Measurements from ENCODE around the gene CLDN2. TPM values are rescaled to one million over a fixed set of nuclear protein-coding genes. Genes with fewer than 3 reads are reported as not detected.
"Not testable (repeated sequence)": the region's sequence is repeated elsewhere in the genome, so short reads cannot be mapped to it uniquely, and the experiment has no call there.

CLDN2 gene
- total RNA-seq = under 1 TPM in 1 of 4 donors, not detected in 3; 0.16 TPM

- Histone ChIP-seq H3K27me3 (no peaks in the 10 kb centered on the region), H3K27ac (no peak within 1 kb of the TSS), H3K36me3 (no peaks in the 10 kb centered on the region), H3K9me3 (no peaks in the 10 kb centered on the region), H3K4me3 (no peak within 1 kb of the TSS), H3K4me1 (no peaks in the 10 kb centered on the region)
- TF ChIP-seq POLR2A (IDR thresholded peaks at IDR 0.05) (no peak), CTCF (IDR thresholded peaks at IDR 0.05 in 4 of 5, conservative IDR thresholded peaks at IDR 0.05 in 1 of 5) (no peak)
- in situ Hi-C loops (cut with MboI; ENCODE audit: low sequenced_read_pairs in 4 of 4) = no loop called here
- ATAC-seq (no peak), DNase-seq (no peak)
- intact Hi-C loops (cut with DNase I; ENCODE audit: low total_unique reads) = no loop called here
Observed at GRCh38 chrX:106919932-106920452, at the start of gene CLDN2. Gene CLDN2, plus strand, starts transcription at chrX:106920402. Its CDS starts 7,827 bp downstream, at chrX:106928229.

GRCh38 chrX:106872796-106873195 is 47.4 kb upstream of the CLDN2 start:
- H3K27me3 ChIP-seq; H3K9me3 ChIP-seq; H3K27ac ChIP-seq; in situ Hi-C loops (cut with MboI; ENCODE audit: low sequenced_read_pairs in 4 of 4); H3K4me1 ChIP-seq; ATAC-seq; H3K36me3 ChIP-seq; DNase-seq; intact Hi-C loops (cut with DNase I; ENCODE audit: low total_unique reads); H3K4me3 ChIP-seq: not testable (repeated sequence)

GRCh38 chrX:106874075-106874474 is 46.1 kb upstream of the CLDN2 start:
- Histone ChIP-seq H3K36me3 (no peaks in the 10 kb centered on the region), H3K27ac (no peak overlapping the region), H3K4me1 (no peaks in the 10 kb centered on the region), H3K27me3 (no peaks in the 10 kb centered on the region), H3K9me3 (no peaks in the 10 kb centered on the region), H3K4me3 (no peak overlapping the region)
- in situ Hi-C loops (cut with MboI; ENCODE audit: low sequenced_read_pairs in 4 of 4) (no loop called here), intact Hi-C loops (cut with DNase I; ENCODE audit: low total_unique reads) (no loop called here)
- DNase-seq (no peak), ATAC-seq (no peak)
- TF ChIP-seq CTCF (IDR thresholded peaks at IDR 0.05 in 4 of 5, conservative IDR thresholded peaks at IDR 0.05 in 1 of 5) (peak in 2 of 5 experiments; percentile 44 to 60), POLR2A (IDR thresholded peaks at IDR 0.05) (no peak)

- H3K4me3 ChIP-seq = no peak overlapping the region
- DNase-seq (no peak), ATAC-seq (no peak)
- H3K27me3 ChIP-seq = peaks cover 0 to 5% (median 0%) of the 10 kb centered on the region in 3 donors
- no peaks in the 10 kb centered on the region for H3K36me3 ChIP-seq
- in situ Hi-C loops (cut with MboI; ENCODE audit: low sequenced_read_pairs in 4 of 4) = no loop called here
- H3K27ac ChIP-seq = no peak overlapping the region
- TF ChIP-seq POLR2A (IDR thresholded peaks at IDR 0.05) (no peak), CTCF (IDR thresholded peaks at IDR 0.05 in 4 of 5, conservative IDR thresholded peaks at IDR 0.05 in 1 of 5) (no peak)
- no peaks in the 10 kb centered on the region for H3K9me3 ChIP-seq
- intact Hi-C loops (cut with DNase I; ENCODE audit: low total_unique reads) = no loop called here
- H3K4me1 ChIP-seq = no peaks in the 10 kb centered on the region
Observed at GRCh38 chrX:106875151-106875550, 45.1 kb upstream of the CLDN2 start.

- DNase-seq = no peak
- H3K27me3 ChIP-seq = peaks cover 0 to 7% (median 4%) of the 10 kb centered on the region in 3 donors
Observed at GRCh38 chrX:106889468-106889867, 30.7 kb upstream of the CLDN2 start.

More at GRCh38 chrX:106889468-106889867, 30.7 kb upstream of the CLDN2 start:
- in situ Hi-C loops (cut with MboI; ENCODE audit: low sequenced_read_pairs in 4 of 4) = no loop called here
- no peak overlapping the region for H3K4me3 ChIP-seq
- no peak overlapping the region for H3K27ac ChIP-seq
- H3K4me1 ChIP-seq = no peaks in the 10 kb centered on the region
- H3K9me3 ChIP-seq = no peaks in the 10 kb centered on the region
- intact Hi-C loops (cut with DNase I; ENCODE audit: low total_unique reads) = no loop called here
- no peak for TF ChIP-seq CTCF (IDR thresholded peaks at IDR 0.05 in 4 of 5, conservative IDR thresholded peaks at IDR 0.05 in 1 of 5)
- no peak for TF ChIP-seq POLR2A (IDR thresholded peaks at IDR 0.05)
- no peaks in the 10 kb centered on the region for H3K36me3 ChIP-seq
- ATAC-seq = no peak

Measured in gastrocnemius medialis (tissue), 4 donors.